ENCODE measurements around the gene APOC4. TPM values are rescaled to one million over a fixed set of nuclear protein-coding genes. Genes with fewer than 3 reads are reported as not detected.

Gene APOC4
- total RNA-seq, 1 experiment from 2014 or later, result not detected

DNA sequence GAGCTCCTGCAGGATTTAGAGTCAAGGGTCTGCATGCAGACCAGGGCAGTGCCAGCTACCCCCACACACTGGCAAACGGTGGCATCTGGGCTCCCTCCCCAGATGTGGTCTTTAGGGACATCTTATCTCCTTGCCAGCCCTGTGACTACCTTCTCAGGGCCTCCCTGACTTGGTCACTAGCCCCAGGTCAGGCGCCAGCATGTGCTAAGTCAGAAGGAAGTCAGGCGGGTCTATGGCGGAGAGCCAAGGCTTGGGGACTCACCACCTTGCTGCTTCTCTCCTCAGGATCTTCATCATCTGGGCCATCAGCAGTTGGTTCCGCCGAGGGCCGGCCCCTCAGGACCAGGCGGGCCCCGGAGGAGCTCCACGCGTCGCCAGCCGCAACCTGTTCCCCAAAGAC is 30.8 kb downstream of the APOC4 start:
- no peaks in the 10 kb centered on the region for H3K9me3 ChIP-seq
- H3K27me3 ChIP-seq, result no peaks in the 10 kb centered on the region
- DNase-seq, result no peak
- H3K36me3 ChIP-seq, result peaks cover 63% of the 10 kb centered on the region
- no peak overlapping the region for H3K4me3 ChIP-seq

DNA sequence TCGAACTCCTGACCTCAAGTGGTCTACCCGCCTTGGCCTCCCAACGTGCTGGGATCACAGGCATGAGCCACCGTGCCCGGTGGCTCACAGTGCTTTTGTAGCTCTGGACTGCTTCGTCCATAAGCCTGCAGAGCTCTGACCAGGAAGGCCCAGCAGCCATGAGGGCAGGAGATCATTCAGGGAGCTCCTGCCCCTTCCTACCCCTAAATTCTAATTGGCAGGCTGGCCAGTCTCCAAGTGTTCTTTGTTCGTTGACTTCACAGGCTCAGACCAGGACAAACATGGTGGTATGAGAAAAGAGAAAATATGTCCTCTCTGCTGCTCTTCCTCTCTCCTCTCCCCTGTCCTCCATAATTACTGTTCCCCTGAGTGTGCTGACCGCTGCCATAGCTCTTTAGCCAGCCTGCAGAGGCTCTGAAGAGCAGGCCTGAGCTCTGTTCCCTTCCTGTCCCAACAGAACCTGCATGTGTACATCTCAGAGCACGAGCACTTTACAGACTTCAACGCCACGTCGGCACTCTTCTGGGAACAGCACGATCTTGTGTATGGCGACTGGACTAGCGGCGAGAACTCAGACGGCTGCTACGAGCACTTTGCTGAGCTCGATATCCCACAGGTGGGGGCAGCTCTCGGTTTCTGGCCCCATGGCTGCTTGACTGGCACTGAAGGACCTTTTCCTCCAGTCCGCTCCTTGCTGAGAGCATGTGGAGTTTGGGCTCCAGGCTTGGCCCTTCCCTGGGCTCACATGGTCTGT is 32.1 kb downstream of the APOC4 start:
- no peak for DNase-seq
- H3K27me3 ChIP-seq, result no peaks in the 10 kb centered on the region
- H3K36me3 ChIP-seq, result peaks cover 58% of the 10 kb centered on the region
- H3K9me3 ChIP-seq, result no peaks in the 10 kb centered on the region
- H3K4me3 ChIP-seq, result no peak overlapping the region

DNA sequence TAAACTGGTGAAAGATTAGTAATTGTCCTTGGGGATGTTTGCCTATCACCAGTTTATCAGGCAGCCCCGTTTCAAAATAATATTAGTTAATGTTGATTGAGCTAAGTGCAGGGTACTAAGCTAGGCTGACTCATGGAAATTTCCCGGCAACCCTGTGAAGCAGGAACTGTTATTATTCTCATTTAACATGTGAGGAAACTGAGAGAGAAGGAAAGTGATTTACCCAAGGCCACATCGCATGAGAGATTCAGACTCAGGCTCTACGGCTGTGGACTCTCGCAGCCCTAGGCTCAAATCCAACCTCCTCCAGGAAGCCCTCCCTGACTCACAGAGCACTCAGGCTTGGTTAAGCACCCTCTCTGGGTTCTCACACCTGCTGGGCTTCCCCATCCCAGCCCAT is 32.8 kb downstream of the APOC4 start:
- Histone ChIP-seq H3K9me3 (no peaks in the 10 kb centered on the region), H3K27me3 (no peaks in the 10 kb centered on the region), H3K4me3 (no peak overlapping the region), H3K36me3 (peaks cover 63% of the 10 kb centered on the region)
- no peak for DNase-seq

DNA sequence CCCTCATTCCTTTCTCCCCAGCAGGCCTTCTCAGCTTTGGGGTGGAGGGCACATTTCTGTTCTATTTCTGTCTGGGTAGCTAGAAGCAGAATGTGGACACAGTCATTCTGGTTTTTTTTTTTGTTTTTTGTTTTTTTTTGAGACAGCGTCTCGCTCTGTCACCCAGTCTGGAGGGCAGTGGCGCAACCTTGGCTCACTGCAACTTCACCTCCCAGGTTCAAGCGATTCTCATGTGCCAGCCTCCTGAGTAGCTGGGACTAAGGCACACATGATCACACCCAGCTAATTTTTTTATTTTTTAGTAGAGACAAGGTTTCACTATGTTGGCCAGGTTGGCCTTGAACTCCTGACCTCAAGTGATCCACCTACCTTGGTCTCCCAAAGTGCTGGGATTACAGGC is 33.4 kb downstream of the APOC4 start:
- DNase-seq, result no peak
- Histone ChIP-seq H3K36me3 (peaks cover 66% of the 10 kb centered on the region), H3K4me3 (no peak overlapping the region), H3K27me3 (no peaks in the 10 kb centered on the region), H3K9me3 (no peaks in the 10 kb centered on the region)

DNA sequence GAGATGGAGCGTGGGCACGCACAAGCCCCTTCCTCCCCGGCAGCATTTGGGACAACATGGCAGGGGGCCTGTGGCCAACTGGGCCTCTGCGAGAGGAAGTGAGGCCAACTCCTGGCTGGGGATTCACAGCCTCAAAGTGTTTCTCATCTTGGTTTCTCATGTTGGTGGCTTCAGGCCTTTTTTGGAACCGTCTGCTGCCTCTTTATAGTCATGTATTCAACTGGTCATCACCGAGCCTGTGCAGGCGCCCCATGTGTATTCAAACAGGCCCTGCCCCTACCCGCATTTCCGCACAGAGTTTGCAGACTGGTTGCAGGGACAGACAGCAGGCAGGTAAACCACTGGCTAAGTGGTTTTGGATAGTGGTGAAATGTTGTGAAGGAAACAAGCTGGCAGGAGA is 42.0 kb downstream of the APOC4 start:
- DNase-seq, result no peak
- H3K27me3 ChIP-seq, result no peaks in the 10 kb centered on the region
- no peak overlapping the region for H3K4me3 ChIP-seq
- no peaks in the 10 kb centered on the region for H3K9me3 ChIP-seq
- peaks cover 43% of the 10 kb centered on the region for H3K36me3 ChIP-seq

DNA sequence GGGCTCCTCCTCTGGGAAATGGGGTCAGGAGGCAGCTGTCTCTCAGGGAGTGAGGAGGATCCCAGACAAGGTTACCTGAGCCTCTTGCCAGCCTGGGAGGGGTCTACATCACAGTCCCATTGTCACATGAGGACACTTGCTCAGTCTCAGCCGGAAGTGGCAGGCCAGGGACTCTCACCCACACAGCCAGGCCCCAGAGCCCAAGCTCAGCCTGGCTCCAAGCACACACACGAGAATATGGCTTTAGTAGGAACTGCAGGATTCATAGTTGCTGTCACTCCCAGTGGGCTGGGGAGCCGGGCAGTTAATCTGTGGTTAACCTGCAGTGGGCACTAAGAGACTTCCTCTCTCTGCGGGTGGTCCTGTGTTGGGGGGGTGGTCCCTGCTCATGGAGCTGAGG is 43.4 kb downstream of the APOC4 start:
- Histone ChIP-seq H3K27me3 (no peaks in the 10 kb centered on the region), H3K36me3 (peaks cover 45% of the 10 kb centered on the region), H3K4me3 (no peak overlapping the region), H3K9me3 (no peaks in the 10 kb centered on the region)
- DNase-seq, result no peak

DNA sequence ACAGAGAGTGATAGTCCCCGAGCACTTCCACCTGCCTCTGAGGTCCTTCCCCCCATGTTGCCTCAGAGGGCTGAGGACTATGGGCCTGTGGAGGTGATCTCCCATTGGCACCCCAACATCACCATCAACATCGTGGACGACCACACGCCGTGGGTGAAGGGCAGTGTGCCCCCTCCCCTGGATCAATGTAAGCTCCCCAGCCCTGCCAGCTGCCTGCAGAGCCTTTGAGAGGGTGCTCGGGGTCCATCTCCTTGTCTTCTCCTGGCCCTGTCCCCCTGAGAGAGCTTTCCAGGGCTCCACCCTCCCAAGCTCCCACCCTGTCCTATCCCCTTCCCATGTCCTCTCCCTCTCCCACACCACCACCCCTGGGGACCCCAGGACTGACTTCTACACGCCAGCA is 44.4 kb downstream of the APOC4 start:
- Histone ChIP-seq H3K27me3 (no peaks in the 10 kb centered on the region), H3K4me3 (no peak overlapping the region), H3K36me3 (peaks cover 47% of the 10 kb centered on the region), H3K9me3 (no peaks in the 10 kb centered on the region)
- DNase-seq, result no peak

DNA sequence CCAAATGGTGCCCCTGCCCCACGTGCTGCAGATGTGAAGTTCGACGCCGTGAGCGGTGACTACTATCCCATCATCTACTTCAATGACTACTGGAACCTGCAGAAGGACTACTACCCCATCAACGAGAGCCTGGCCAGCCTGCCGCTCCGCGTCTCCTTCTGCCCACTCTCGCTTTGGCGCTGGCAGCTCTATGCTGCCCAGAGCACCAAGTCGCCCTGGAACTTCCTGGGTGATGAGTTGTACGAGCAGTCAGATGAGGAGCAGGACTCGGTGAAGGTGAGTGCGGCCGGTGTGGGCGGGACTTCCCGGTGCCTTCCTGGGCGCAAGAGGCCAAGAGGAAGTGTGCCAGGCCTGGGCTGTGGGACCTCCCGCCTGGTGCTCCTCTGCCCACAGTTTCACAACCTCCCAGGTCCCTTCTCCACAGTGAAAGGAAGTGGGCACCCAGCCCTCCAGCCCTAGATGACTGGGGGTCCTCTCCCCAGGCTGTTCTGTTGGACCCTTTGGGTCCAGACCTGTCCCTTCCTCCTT is 45.2 kb downstream of the APOC4 start:
- no peak for DNase-seq
- Histone ChIP-seq H3K36me3 (peaks cover 52% of the 10 kb centered on the region), H3K4me3 (no peak overlapping the region), H3K9me3 (no peaks in the 10 kb centered on the region), H3K27me3 (no peaks in the 10 kb centered on the region)

DNA sequence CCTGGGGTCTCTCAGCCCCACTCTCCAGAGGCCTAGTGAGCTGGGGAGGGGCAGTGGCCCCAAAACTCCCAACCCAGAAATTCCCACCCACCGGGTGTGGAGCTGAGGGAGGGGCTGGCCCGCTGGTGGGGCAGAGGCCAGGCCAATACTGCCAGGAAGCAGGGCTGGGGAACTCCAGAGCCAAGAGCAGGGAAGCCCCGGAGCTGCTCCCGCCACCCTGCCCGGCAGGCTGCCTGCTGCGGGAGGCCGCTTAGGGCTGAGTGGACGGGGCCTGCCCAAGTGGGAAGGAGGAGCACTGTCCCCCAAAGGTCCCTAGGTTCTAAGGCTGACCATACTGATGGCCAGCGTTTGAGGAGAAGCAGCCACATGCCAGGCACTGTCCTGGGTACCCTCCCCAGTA is 46.2 kb downstream of the APOC4 start:
- Histone ChIP-seq H3K27me3 (no peaks in the 10 kb centered on the region), H3K9me3 (no peaks in the 10 kb centered on the region), H3K36me3 (peaks cover 58% of the 10 kb centered on the region), H3K4me3 (no peak overlapping the region)
- DNase-seq, result no peak

DNA sequence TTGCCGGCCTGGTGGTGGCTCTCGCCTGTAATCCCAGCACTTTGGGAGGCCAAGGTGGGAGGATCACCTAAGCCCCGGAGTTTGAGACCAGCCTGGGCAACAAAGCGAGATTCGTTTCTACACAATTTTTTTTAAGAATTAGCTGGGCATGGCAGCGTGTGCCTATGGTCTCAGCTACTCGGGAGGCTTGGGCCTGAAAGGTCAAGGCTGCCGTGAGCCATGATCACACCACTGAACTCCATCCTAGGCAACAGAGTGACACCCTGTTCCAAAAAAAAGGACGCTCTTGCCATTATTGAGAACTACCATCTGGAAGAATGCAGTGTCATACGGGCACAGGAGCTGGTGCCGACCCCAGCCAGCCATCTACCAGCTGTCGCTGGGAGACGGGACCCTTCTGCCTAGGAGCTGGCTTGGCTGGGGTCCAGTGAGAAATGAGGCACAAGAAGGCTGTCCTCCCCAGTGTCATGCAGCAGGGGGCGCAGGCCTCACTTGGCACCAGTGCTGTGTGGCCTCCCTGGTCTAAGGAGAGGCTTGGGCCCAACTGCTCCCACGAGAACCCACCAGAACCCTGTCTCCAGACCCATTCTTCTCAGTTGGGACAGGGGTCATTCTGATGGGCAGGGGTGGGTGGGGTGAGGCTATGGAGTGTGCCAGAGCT is 47.0 kb downstream of the APOC4 start:
- H3K36me3 ChIP-seq, result peaks cover 57% of the 10 kb centered on the region
- H3K27me3 ChIP-seq, result no peaks in the 10 kb centered on the region
- DNase-seq, result peak; percentile 60
- no peak overlapping the region for H3K4me3 ChIP-seq
- no peaks in the 10 kb centered on the region for H3K9me3 ChIP-seq

DNA sequence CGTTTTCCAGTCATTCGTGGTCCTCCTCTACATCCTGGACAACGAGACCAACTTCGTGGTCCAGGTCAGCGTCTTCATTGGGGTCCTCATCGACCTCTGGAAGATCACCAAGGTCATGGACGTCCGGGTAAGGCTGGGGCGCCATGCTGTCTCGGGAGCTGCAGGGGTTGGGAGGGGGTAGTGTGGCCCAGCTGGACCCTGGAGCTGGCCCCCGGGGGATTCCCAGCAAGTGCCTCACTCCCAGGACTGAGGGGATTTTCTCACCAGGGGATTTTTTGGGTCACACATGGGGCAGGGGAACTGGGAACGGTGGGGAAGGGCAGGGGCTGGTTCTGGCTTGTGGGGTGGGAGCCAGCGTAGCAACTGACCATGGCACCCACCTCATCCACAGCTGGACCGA is 48.4 kb downstream of the APOC4 start:
- DNase-seq, result no peak
- H3K9me3 ChIP-seq, result no peaks in the 10 kb centered on the region
- H3K4me3 ChIP-seq, result no peak overlapping the region
- peaks cover 44% of the 10 kb centered on the region for H3K36me3 ChIP-seq
- H3K27me3 ChIP-seq, result no peaks in the 10 kb centered on the region

DNA sequence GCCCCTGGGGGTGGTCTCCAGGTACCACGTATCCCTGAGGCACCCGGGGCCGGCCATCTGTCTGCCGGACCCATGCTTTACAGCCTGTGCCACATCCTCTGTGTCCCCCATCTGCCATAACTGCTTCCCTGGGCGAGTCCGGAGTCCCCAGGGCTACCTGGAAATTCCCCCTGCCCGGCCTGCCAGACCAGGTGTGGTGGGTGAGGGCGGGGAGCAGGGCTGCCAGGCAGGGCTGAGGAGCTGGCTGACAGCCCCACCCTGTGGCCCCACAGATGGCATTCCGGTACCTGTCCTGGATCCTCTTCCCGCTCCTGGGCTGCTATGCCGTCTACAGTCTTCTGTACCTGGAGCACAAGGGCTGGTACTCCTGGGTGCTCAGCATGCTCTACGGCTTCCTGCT is 48.9 kb downstream of the APOC4 start:
- H3K9me3 ChIP-seq, result no peaks in the 10 kb centered on the region
- no peaks in the 10 kb centered on the region for H3K27me3 ChIP-seq
- DNase-seq, result no peak
- H3K4me3 ChIP-seq, result no peak overlapping the region
- H3K36me3 ChIP-seq, result peaks cover 44% of the 10 kb centered on the region

DNA sequence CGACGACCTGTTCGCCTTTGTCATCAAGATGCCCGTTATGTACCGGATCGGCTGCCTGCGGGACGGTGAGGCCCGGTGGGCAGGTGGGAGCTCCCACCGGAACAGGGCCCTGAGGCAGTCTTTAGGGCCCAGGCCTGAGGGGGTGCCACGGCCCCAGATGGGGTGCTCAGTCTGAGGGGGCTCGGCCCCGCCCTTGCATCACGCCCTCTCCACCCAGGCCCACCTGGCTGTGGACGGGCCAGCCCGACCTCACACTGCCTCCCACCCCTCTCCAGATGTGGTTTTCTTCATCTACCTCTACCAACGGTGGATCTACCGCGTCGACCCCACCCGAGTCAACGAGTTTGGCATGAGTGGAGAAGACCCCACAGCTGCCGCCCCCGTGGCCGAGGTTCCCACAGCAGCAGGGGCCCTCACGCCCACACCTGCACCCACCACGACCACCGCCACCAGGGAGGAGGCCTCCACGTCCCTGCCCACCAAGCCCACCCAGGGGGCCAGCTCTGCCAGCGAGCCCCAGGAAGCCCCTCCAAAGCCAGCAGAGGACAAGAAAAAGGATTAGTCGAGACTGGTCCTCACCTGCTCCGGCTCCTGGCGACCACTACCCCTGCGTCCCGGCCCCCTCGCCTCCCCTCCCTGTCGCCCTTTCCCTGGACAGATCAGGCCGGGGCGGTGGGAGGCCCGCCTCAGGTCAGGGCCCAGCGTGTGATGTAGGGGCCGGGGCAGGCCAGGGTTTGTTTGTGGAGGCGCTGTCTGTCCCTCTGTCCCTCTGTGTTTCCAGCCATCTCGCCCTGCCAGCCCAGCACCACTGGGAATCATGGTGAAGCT is 50.5 kb downstream of the APOC4 start:
- Histone ChIP-seq H3K27me3 (no peaks in the 10 kb centered on the region), H3K4me3 (no peak overlapping the region), H3K36me3 (peaks cover 43% of the 10 kb centered on the region), H3K9me3 (no peaks in the 10 kb centered on the region)
- DNase-seq, result no peak

DNA sequence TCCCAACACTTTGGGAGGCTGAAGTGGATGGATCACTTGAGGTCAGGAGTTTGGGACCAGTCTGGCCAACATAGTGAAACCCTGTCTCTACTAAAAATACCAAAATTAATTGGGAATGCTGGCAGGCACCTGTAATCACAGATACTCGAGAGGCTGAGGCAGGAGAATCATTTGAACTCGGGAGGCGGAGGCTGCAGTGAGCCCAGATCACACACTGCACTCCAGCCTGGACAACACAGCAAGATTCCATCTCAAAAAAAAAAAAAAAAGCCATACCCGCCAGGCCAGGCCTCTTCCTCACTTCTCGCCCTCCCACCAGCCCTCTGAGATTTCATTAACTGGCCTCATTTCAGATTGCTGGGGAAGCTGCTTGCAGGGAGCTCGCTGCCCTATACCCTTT is 51.5 kb downstream of the APOC4 start:
- no peak for DNase-seq
- H3K27me3 ChIP-seq, result no peaks in the 10 kb centered on the region
- no peaks in the 10 kb centered on the region for H3K9me3 ChIP-seq
- H3K36me3 ChIP-seq, result peaks cover 33% of the 10 kb centered on the region
- H3K4me3 ChIP-seq, result no peak overlapping the region

DNA sequence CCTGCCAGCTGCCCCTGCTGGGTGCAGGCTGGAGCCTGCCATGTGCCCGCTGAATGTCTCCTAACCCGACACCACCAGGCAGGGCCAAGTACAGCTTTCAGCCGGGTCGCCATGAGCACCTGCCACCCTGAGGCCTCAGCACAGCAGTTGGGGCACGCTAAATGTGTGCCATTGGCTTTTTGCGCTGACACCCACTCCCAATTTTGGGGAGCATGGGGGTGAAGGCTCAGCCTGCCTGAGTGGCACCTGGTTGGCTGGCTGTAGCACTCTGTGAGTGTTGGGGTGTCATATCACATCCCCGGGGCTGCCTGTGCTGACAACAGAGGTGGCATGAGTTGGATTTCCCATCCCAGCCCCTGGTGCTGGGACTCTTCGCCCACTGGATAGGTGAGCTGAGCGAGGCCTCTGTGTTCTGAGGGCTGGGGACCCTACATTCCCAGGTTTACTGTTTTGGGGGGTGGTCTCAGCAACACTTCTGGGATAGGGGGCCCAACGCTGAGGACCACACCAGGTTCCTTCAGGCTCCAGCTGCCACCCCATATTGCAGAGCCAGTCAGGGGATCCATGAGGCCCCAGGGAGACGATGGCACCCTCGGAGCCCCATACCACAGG is 52.0 kb downstream of the APOC4 start:
- DNase-seq, result no peak
- H3K27me3 ChIP-seq, result no peaks in the 10 kb centered on the region
- no peaks in the 10 kb centered on the region for H3K9me3 ChIP-seq
- no peak overlapping the region for H3K4me3 ChIP-seq
- peaks cover 28% of the 10 kb centered on the region for H3K36me3 ChIP-seq

Measured in MG63 (cell line).